ENCODE results near the gene UBE2B.

GRCh38 chr5:134418958-134419357, 47.6 kb downstream of the UBE2B start:
- TF ChIP-seq CTCF (IDR thresholded peaks at IDR 0.05; ENCODE audit: insufficient read depth, low read length) (no peak), REST (IDR thresholded peaks at IDR 0.05; ENCODE audit: insufficient replicate concordance, low read depth) (no peak), POLR2AphosphoS5 (IDR thresholded peaks at IDR 0.05; ENCODE audit: low read depth) (no peak), GABPA (IDR thresholded peaks at IDR 0.05; ENCODE audit: low read depth) (no peak), SPI1 (IDR thresholded peaks at IDR 0.05; ENCODE audit: borderline replicate concordance, low read depth) (no peak)
